Loucy (cell line): ENCODE data around the gene CAMTA1.

Source experiments
- H2AFZ ChIP-seq: fragments of 200-600 bp; sonication (generic); 2 replicates; pipeline ENCODE4 v1.6.0; 2016; ENCODE audit warnings: antibody characterized with exemption, mild to moderate bottlenecking, low read length, moderate library complexity
- H3F3A ChIP-seq: fragments of 200-600 bp; 2 replicates; pipeline ENCODE4 v1.6.0; 2016; ENCODE audit warnings: antibody characterized with exemption, low read depth, mild to moderate bottlenecking
- H3K27me3 ChIP-seq: fragments of 200-600 bp; sonication (generic); 2 replicates; pipeline ENCODE4 v1.6.1; 2014; ENCODE audit warnings: low read length, mild to moderate bottlenecking; ENCODE audit not compliant: insufficient read depth, poor library complexity, severe bottlenecking
- H3K36me3 ChIP-seq: fragments of 200-600 bp; sonication (generic); 2 replicates; pipeline ENCODE4 v1.6.1; 2016; ENCODE audit warnings: low read length; ENCODE audit not compliant: insufficient read depth
- H3K4me1 ChIP-seq: fragments of 200-600 bp; sonication (generic); 2 replicates; pipeline ENCODE4 v1.5.1; 2014; ENCODE audit warnings: low read length, mild to moderate bottlenecking; ENCODE audit not compliant: insufficient read depth, poor library complexity, severe bottlenecking
- H3K4me2 ChIP-seq: fragments of 200-600 bp; sonication (generic); 2 replicates; pipeline ENCODE4 v1.6.0; 2014; ENCODE audit warnings: antibody characterized with exemption, low read length, low read depth, mild to moderate bottlenecking; ENCODE audit not compliant: poor library complexity, severe bottlenecking
- H3K4me3 ChIP-seq: fragments of 200-600 bp; sonication (generic); 2 replicates; pipeline ENCODE4 v1.5.1; 2014; ENCODE audit warnings: low read length, mild to moderate bottlenecking, mixed read lengths; ENCODE audit not compliant: poor library complexity, severe bottlenecking
- H3K79me2 ChIP-seq: fragments of 200-600 bp; sonication (generic); 2 replicates; pipeline ENCODE4 v1.6.1; 2014; ENCODE audit warnings: low read length; ENCODE audit not compliant: insufficient read depth
- H3K9ac ChIP-seq: fragments of 200-600 bp; sonication (generic); 2 replicates; pipeline ENCODE4 v1.6.0; 2014; ENCODE audit warnings: mild to moderate bottlenecking, low read depth, low read length, moderate library complexity; ENCODE audit not compliant: poor library complexity, severe bottlenecking
- H3K9me2 ChIP-seq: fragments of 200-600 bp; sonication (generic); replicated peaks from 2 replicates; pipeline ENCODE4 v1.6.1; 2016; ENCODE audit warnings: low read depth, low read length, mixed read lengths
- H3K9me3 ChIP-seq: fragments of 200-600 bp; sonication (generic); 2 replicates; pipeline ENCODE4 v1.6.1; 2014; ENCODE audit warnings: mild to moderate bottlenecking, antibody characterized with exemption, low read length, low read depth; ENCODE audit not compliant: insufficient read depth
- H4K20me1 ChIP-seq: fragments of 200-600 bp; sonication (generic); 2 replicates; pipeline ENCODE4 v1.6.0; 2014; ENCODE audit warnings: antibody characterized with exemption, low read length, mild to moderate bottlenecking; ENCODE audit not compliant: insufficient read depth, poor library complexity, severe bottlenecking
- CTCF ChIP-seq: fragments of 200-600 bp; sonication (generic); conservative IDR thresholded peaks from 2 replicates; pipeline ENCODE4 v1.5.1; 2014; ENCODE audit warnings: mild to moderate bottlenecking, antibody characterized with exemption, low read length
- EZH2phosphoT487 ChIP-seq: fragments of 200-600 bp; IDR thresholded peaks from 2 replicates; pipeline ENCODE4 v1.6.1; 2018; ENCODE audit warnings: antibody characterized with exemption, mild to moderate bottlenecking, moderate library complexity, borderline replicate concordance

CAMTA1 gene

GRCh38 chr1:7518411-7518810 lies 733.2 kb downstream of the CAMTA1 start:
- H2AFZ ChIP-seq: no peak overlapping the region

GRCh38 chr1:7519181-7519860 lies 734.1 kb downstream of the CAMTA1 start:
- H3K4me1 ChIP-seq: no peaks in the 10 kb centered on the region
- H3K9ac ChIP-seq: no peak overlapping the region
- H3K27me3 ChIP-seq: no peaks in the 10 kb centered on the region
- H4K20me1 ChIP-seq: no peaks in the 10 kb centered on the region
- no peak overlapping the region for H3K4me2 ChIP-seq
- no peak overlapping the region for H3K4me3 ChIP-seq
- TF ChIP-seq CTCF: no peak
- no peak for TF ChIP-seq EZH2phosphoT487
- H2AFZ ChIP-seq: no peak overlapping the region
- no peaks in the 10 kb centered on the region for H3F3A ChIP-seq
- no peaks in the 10 kb centered on the region for H3K79me2 ChIP-seq
- H3K36me3 ChIP-seq: no peaks in the 10 kb centered on the region
- no peaks in the 10 kb centered on the region for H3K9me2 ChIP-seq
- no peaks in the 10 kb centered on the region for H3K9me3 ChIP-seq

More at GRCh38 chr1:7518411-7518810, 733.2 kb downstream of the CAMTA1 start:
- Histone ChIP-seq H3K9me3 (no peaks in the 10 kb centered on the region), H3K9me2 (no peaks in the 10 kb centered on the region), H3K79me2 (no peaks in the 10 kb centered on the region), H4K20me1 (no peaks in the 10 kb centered on the region), H3K4me2 (no peak overlapping the region), H3K4me1 (no peaks in the 10 kb centered on the region), H3F3A (no peaks in the 10 kb centered on the region), H3K27me3 (no peaks in the 10 kb centered on the region), H3K4me3 (no peak overlapping the region), H3K36me3 (no peaks in the 10 kb centered on the region), H3K9ac (no peak overlapping the region)
- TF ChIP-seq EZH2phosphoT487 (no peak), CTCF (no peak)

GRCh38 chr1:7519861-7520395 lies 734.7 kb downstream of the CAMTA1 start:
- H3K4me3 ChIP-seq: no peak overlapping the region
- no peaks in the 10 kb centered on the region for H3K4me1 ChIP-seq
- H4K20me1 ChIP-seq: no peaks in the 10 kb centered on the region
- H3K9me3 ChIP-seq: no peaks in the 10 kb centered on the region
- no peak overlapping the region for H3K4me2 ChIP-seq
- no peaks in the 10 kb centered on the region for H3K79me2 ChIP-seq
- no peak overlapping the region for H2AFZ ChIP-seq
- H3K9ac ChIP-seq: no peak overlapping the region
- H3K27me3 ChIP-seq: no peaks in the 10 kb centered on the region
- no peaks in the 10 kb centered on the region for H3F3A ChIP-seq
- TF ChIP-seq EZH2phosphoT487: no peak
- no peak for TF ChIP-seq CTCF
- H3K36me3 ChIP-seq: no peaks in the 10 kb centered on the region
- H3K9me2 ChIP-seq: no peaks in the 10 kb centered on the region
